ENCODE data around the gene TRABD2B. TPM values are rescaled to one million over a fixed set of nuclear protein-coding genes. Genes with fewer than 3 reads are reported as not detected.
A peak's percentile ranks its signal among the peaks of the same experiment; 100 is the strongest.

The TRABD2B gene
- total and polyA plus RNA-seq, 3 experiments from 2014 or later, result not detected

GRCh38 chr1:47769983-47770382, 227.2 kb downstream of the TRABD2B start:
- POLR2A ChIA-PET, result no interaction called here

DNA sequence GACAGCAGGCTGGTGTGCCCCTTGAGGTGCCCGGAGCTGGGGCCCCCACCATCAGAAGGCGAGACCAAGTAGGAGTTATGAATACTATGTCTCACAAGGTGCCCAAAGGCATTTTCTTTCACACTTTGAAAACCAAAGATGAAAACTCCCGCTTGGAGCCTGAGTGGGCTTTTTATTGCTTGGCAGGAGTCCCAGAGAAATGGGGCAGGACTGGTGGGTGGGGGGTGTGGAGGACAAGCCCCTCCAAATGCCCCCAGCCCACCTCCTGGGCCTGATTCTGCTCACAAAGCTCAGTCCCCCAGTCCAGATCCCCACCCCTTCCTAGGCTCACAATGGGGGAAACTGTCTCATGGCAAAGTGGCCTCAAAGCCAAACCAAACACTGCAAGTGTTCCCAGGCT, 227.9 kb downstream of the TRABD2B start:
- H3K36me3 Mint-ChIP-seq, result no peaks in the 10 kb centered on the region
- no peaks in the 10 kb centered on the region for H3K36me3 ChIP-seq (ENCODE audit: insufficient read depth, low read length)
- CTCF ChIA-PET, result no interaction called here
- H3K27ac Mint-ChIP-seq, result no peak overlapping the region
- H3K9me3 Mint-ChIP-seq, result peaks cover 0 to 1% (median 0%) of the 10 kb centered on the region in 5 donors
- H3K4me1 Mint-ChIP-seq, result no peaks in the 10 kb centered on the region
- H3K4me1 ChIP-seq (ENCODE audit: insufficient read depth, low read length), result no peaks in the 10 kb centered on the region
- no peak for DNase-seq
- no peak overlapping the region for H3K4me3 Mint-ChIP-seq
- H3K27me3 Mint-ChIP-seq, result peaks cover 6 to 9% of the 10 kb centered on the region in 2 donors
- H3K4me3 ChIP-seq (ENCODE audit: low read length), result no peak overlapping the region
- no peaks in the 10 kb centered on the region for H3K27me3 ChIP-seq (ENCODE audit: insufficient read depth, low read length, poor library complexity, severe bottlenecking)
- H3K27ac ChIP-seq (ENCODE audit: low read depth, low read length), result no peak overlapping the region
- POLR2A ChIA-PET, result no interaction called here
- H3K9me3 ChIP-seq (ENCODE audit: low read length), result no peaks in the 10 kb centered on the region

More at GRCh38 chr1:47769983-47770382, 227.2 kb downstream of the TRABD2B start:
- Mint-ChIP-seq H3K4me3 (no peak overlapping the region), H3K27me3 (peaks cover 7 to 9% of the 10 kb centered on the region in 2 donors), H3K4me1 (no peaks in the 10 kb centered on the region), H3K9me3 (peaks cover 0 to 1% (median 0%) of the 10 kb centered on the region in 5 donors), H3K36me3 (no peaks in the 10 kb centered on the region), H3K27ac (no peak overlapping the region)
- no peaks in the 10 kb centered on the region for H3K36me3 ChIP-seq (ENCODE audit: insufficient read depth, low read length)
- no peaks in the 10 kb centered on the region for H3K27me3 ChIP-seq (ENCODE audit: insufficient read depth, low read length, poor library complexity, severe bottlenecking)
- no peak overlapping the region for H3K4me3 ChIP-seq (ENCODE audit: low read length)
- CTCF ChIA-PET, result no interaction called here
- H3K9me3 ChIP-seq (ENCODE audit: low read length), result no peaks in the 10 kb centered on the region
- no peaks in the 10 kb centered on the region for H3K4me1 ChIP-seq (ENCODE audit: insufficient read depth, low read length)
- no peak for DNase-seq
- no peak overlapping the region for H3K27ac ChIP-seq (ENCODE audit: low read depth, low read length)

DNA sequence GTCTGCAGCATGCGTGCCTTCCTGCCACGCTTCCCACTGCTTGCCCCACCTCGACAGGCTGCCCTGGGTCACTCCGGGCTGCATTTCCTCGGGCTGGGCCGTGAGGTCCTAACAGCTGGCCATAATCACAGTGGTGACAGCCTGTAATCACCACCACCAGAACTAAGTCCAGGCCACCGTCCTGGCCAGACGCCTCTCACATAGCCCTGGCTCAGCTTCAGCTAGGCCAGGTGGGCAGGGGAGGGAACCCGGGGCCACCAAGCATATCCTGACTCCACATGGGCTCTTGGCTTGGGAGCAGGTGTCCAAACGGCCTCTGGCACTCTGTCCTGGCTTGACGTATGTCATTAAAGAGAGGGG, 229.5 kb downstream of the TRABD2B start:
- no peak overlapping the region for H3K4me3 ChIP-seq (ENCODE audit: low read length)
- no peaks in the 10 kb centered on the region for H3K27me3 ChIP-seq (ENCODE audit: insufficient read depth, low read length, poor library complexity, severe bottlenecking)
- H3K27me3 Mint-ChIP-seq, result peaks cover 5 to 9% of the 10 kb centered on the region in 2 donors
- H3K4me1 ChIP-seq (ENCODE audit: insufficient read depth, low read length), result no peaks in the 10 kb centered on the region
- POLR2A ChIA-PET, result no interaction called here
- peaks cover 0 to 1% (median 0%) of the 10 kb centered on the region in 5 donors for H3K9me3 Mint-ChIP-seq
- DNase-seq, result no peak
- H3K36me3 Mint-ChIP-seq, result no peaks in the 10 kb centered on the region
- no peak overlapping the region for H3K27ac Mint-ChIP-seq
- H3K4me3 Mint-ChIP-seq, result no peak overlapping the region
- H3K9me3 ChIP-seq (ENCODE audit: low read length), result no peaks in the 10 kb centered on the region
- no peaks in the 10 kb centered on the region for H3K4me1 Mint-ChIP-seq
- no peak overlapping the region for H3K27ac ChIP-seq (ENCODE audit: low read depth, low read length)
- CTCF ChIA-PET, result no interaction called here
- H3K36me3 ChIP-seq (ENCODE audit: insufficient read depth, low read length), result no peaks in the 10 kb centered on the region

DNA sequence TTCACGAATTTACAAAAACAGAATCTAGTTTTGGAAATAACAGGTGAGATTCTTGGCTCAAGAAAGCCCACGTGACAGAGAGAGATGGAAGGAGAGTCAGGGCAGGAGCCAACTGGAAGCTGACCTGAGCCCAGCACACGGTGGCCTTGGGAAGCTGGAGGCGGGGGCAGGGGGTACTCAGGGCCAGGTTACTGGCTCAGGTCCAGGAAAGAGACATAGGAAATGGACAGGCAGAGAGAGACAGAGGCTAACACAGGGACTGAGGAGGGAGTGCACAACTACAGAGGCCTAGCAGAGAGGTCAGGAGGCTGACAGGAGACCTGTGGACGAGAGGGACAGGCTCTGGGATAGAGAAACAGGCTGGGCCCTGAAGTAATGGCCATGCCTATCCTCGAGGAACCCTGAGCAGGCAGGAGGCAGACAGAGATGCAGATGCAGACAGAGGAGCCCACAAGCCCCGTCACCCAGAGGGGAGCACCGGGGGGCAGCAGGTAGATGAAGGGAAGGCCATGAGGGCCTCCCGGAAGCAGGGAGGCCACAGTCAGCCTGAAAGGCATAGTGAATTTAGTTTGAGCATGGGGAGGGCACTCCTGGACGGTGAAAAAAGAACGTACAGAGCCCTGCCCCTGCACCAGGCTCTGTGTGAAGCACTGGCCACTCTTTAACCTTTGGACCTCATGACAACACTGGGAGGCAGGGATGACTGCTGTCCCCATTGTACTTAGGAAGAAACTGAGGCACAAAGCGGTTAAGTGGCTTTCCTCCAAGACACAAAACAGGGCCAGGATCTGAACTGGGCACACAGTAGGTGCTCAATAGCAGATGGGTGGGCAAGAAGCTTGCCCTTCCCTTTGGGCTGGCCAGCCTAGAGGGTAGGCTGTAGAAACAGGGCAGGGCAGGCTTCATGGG, 230.1 kb downstream of the TRABD2B start:
- H3K36me3 Mint-ChIP-seq, result no peaks in the 10 kb centered on the region
- no peaks in the 10 kb centered on the region for H3K4me1 Mint-ChIP-seq
- Histone ChIP-seq H3K36me3 (ENCODE audit: insufficient read depth, low read length) (no peaks in the 10 kb centered on the region), H3K27ac (ENCODE audit: low read depth, low read length) (no peak overlapping the region), H3K4me3 (ENCODE audit: low read length) (no peak overlapping the region), H3K9me3 (ENCODE audit: low read length) (no peaks in the 10 kb centered on the region), H3K4me1 (ENCODE audit: insufficient read depth, low read length) (no peaks in the 10 kb centered on the region), H3K27me3 (ENCODE audit: insufficient read depth, low read length, poor library complexity, severe bottlenecking) (no peaks in the 10 kb centered on the region)
- H3K27ac Mint-ChIP-seq, result no peak overlapping the region
- POLR2A ChIA-PET, result no interaction called here
- H3K27me3 Mint-ChIP-seq, result peaks cover 4 to 9% of the 10 kb centered on the region in 2 donors
- CTCF ChIA-PET, result no interaction called here
- peaks cover 0 to 1% (median 0%) of the 10 kb centered on the region in 5 donors for H3K9me3 Mint-ChIP-seq
- no peak for DNase-seq
- no peak overlapping the region for H3K4me3 Mint-ChIP-seq

GRCh38 chr1:47765742-47766485, 231.3 kb downstream of the TRABD2B start:
- H3K27ac Mint-ChIP-seq, result no peak overlapping the region
- POLR2A ChIA-PET, result no interaction called here
- no peaks in the 10 kb centered on the region for H3K4me1 Mint-ChIP-seq
- Histone ChIP-seq H3K36me3 (ENCODE audit: insufficient read depth, low read length) (no peaks in the 10 kb centered on the region), H3K27ac (ENCODE audit: low read depth, low read length) (no peak overlapping the region), H3K9me3 (ENCODE audit: low read length) (no peaks in the 10 kb centered on the region), H3K4me1 (ENCODE audit: insufficient read depth, low read length) (no peaks in the 10 kb centered on the region), H3K27me3 (ENCODE audit: insufficient read depth, low read length, poor library complexity, severe bottlenecking) (no peaks in the 10 kb centered on the region), H3K4me3 (ENCODE audit: low read length) (no peak overlapping the region)
- CTCF ChIA-PET, result no interaction called here
- peaks cover 5 to 16% of the 10 kb centered on the region in 2 donors for H3K27me3 Mint-ChIP-seq
- peak in 1 of 5 donors; percentile 20 for DNase-seq
- H3K9me3 Mint-ChIP-seq, result peaks cover 0 to 1% (median 0%) of the 10 kb centered on the region in 5 donors
- no peaks in the 10 kb centered on the region for H3K36me3 Mint-ChIP-seq
- no peak overlapping the region for H3K4me3 Mint-ChIP-seq

DNA sequence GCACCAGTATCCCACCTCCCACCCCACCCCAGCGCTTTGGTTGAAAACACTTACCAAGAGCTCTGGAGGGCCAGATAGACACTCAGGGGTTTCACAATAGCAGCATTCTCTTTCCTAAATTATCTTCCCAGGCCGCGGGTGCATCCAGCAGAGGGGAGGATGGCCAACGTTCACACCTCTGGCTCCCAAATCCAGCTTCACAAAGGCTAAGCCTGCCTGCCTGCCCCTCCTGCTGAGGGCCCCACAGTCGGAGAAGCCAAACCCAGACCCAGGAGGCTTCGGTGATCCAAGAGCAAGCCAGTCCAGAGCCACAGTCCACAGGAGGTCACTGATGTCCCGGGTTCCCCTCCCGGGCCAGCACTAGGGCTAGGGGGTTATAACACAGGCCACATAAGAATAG, 231.9 kb downstream of the TRABD2B start:
- Mint-ChIP-seq H3K27ac (no peak overlapping the region), H3K4me3 (no peak overlapping the region), H3K36me3 (no peaks in the 10 kb centered on the region), H3K9me3 (peaks cover 0 to 1% (median 0%) of the 10 kb centered on the region in 5 donors), H3K27me3 (peaks cover 3 to 19% of the 10 kb centered on the region in 2 donors), H3K4me1 (no peaks in the 10 kb centered on the region)
- Histone ChIP-seq H3K4me1 (ENCODE audit: insufficient read depth, low read length) (no peaks in the 10 kb centered on the region), H3K27ac (ENCODE audit: low read depth, low read length) (no peak overlapping the region), H3K4me3 (ENCODE audit: low read length) (no peak overlapping the region), H3K9me3 (ENCODE audit: low read length) (no peaks in the 10 kb centered on the region), H3K36me3 (ENCODE audit: insufficient read depth, low read length) (no peaks in the 10 kb centered on the region), H3K27me3 (ENCODE audit: insufficient read depth, low read length, poor library complexity, severe bottlenecking) (no peaks in the 10 kb centered on the region)
- POLR2A ChIA-PET, result no interaction called here
- peak in 1 of 5 donors; percentile 22 for DNase-seq
- CTCF ChIA-PET, result no interaction called here

- POLR2A ChIA-PET, result no interaction called here
- CTCF ChIA-PET, result interaction anchor here (1.1 kb wide), 2 partner anchors 9 to 27 kb away, joined by 3 read pairs; no protein-coding TSS in a partner anchor
- Histone ChIP-seq H3K4me1 (ENCODE audit: insufficient read depth, low read length) (no peaks in the 10 kb centered on the region), H3K9me3 (ENCODE audit: low read length) (no peaks in the 10 kb centered on the region), H3K36me3 (ENCODE audit: insufficient read depth, low read length) (no peaks in the 10 kb centered on the region), H3K27me3 (ENCODE audit: insufficient read depth, low read length, poor library complexity, severe bottlenecking) (no peaks in the 10 kb centered on the region), H3K4me3 (ENCODE audit: low read length) (no peak overlapping the region), H3K27ac (ENCODE audit: low read depth, low read length) (no peak overlapping the region)
- peak in 1 of 5 donors; percentile 11 for DNase-seq
- Mint-ChIP-seq H3K27ac (no peak overlapping the region), H3K27me3 (peaks cover 3 to 20% of the 10 kb centered on the region in 2 donors), H3K36me3 (no peaks in the 10 kb centered on the region), H3K9me3 (peaks cover 0 to 1% (median 0%) of the 10 kb centered on the region in 5 donors), H3K4me3 (no peak overlapping the region), H3K4me1 (no peaks in the 10 kb centered on the region)
Observed at GRCh38 chr1:47764461-47765046, 232.6 kb downstream of the TRABD2B start.

All from CD8-positive, alpha-beta memory T cell (primary cell).